ENCODE results near the gene FBF1.

GRCh38 chr17:75893305-75894048, 47.4 kb downstream of the FBF1 start:
- TF ChIP-seq CTCF (conservative IDR thresholded peaks at IDR 0.05 in 1 of 2, IDR thresholded peaks at IDR 0.05 in 1 of 2; ENCODE audit: extremely low read depth in 1 of 2, insufficient read depth in 1 of 2, low read depth in 1 of 2, low read length in 2 of 2): no peak
- no peak for TF ChIP-seq EZH2 (IDR thresholded peaks at IDR 0.05; ENCODE audit: borderline replicate concordance, low read length)
